KOPT-K1 (cell line): ENCODE measurements around the gene PTTG1IP.

Source experiments
- H3K27ac ChIP-seq: fragments of 200-600 bp; sonication (generic); 2 replicates; pipeline ENCODE4 v1.5.1; 2016; ENCODE audit warnings: antibody characterized with exemption, mild to moderate bottlenecking, low read depth, low read length; ENCODE audit not compliant: poor library complexity, severe bottlenecking
- H3K36me3 ChIP-seq: fragments of 200-600 bp; sonication (generic); 2 replicates; pipeline ENCODE4 v1.5.1; 2017; ENCODE audit warnings: antibody characterized with exemption, mild to moderate bottlenecking, low read length, moderate library complexity; ENCODE audit not compliant: insufficient read depth
- H3K9me3 ChIP-seq: fragments of 200-600 bp; sonication (generic); 2 replicates; pipeline ENCODE4 v1.5.1; 2017; ENCODE audit warnings: antibody characterized with exemption, low read length, mild to moderate bottlenecking; ENCODE audit not compliant: insufficient read depth, poor library complexity, severe bottlenecking

The PTTG1IP gene

GRCh38 chr21:44903050-44903685 lies 29.7 kb upstream of the PTTG1IP start:
- Histone ChIP-seq H3K9me3 (peaks cover 6% of the 10 kb centered on the region), H3K36me3 (peaks cover 94% of the 10 kb centered on the region)

GRCh38 chr21:44902268-44903049 lies 29.0 kb upstream of the PTTG1IP start:
- H3K36me3 ChIP-seq = peaks cover 100% of the 10 kb centered on the region
- H3K27ac ChIP-seq = no peak overlapping the region
- H3K9me3 ChIP-seq = peaks cover 6% of the 10 kb centered on the region

More at GRCh38 chr21:44903050-44903685, 29.7 kb upstream of the PTTG1IP start:
- H3K27ac ChIP-seq = no peak overlapping the region

GRCh38 chr21:44901391-44902074 lies 28.0 kb upstream of the PTTG1IP start:
- Histone ChIP-seq H3K27ac (no peak overlapping the region), H3K9me3 (peaks cover 6% of the 10 kb centered on the region), H3K36me3 (peaks cover 100% of the 10 kb centered on the region)

- Histone ChIP-seq H3K27ac (no peak overlapping the region), H3K36me3 (peaks cover 96% of the 10 kb centered on the region), H3K9me3 (peaks cover 6% of the 10 kb centered on the region)
Observed at GRCh38 chr21:44900559-44901251, 27.2 kb upstream of the PTTG1IP start.

GRCh38 chr21:44899768-44900558 lies 26.5 kb upstream of the PTTG1IP start:
- Histone ChIP-seq H3K9me3 (peaks cover 6% of the 10 kb centered on the region), H3K36me3 (peaks cover 92% of the 10 kb centered on the region)

GRCh38 chr21:44898851-44899767 lies 25.6 kb upstream of the PTTG1IP start:
- peaks cover 6% of the 10 kb centered on the region for H3K9me3 ChIP-seq
- H3K36me3 ChIP-seq = peaks cover 89% of the 10 kb centered on the region
- H3K27ac ChIP-seq = no peak overlapping the region

More at GRCh38 chr21:44899768-44900558, 26.5 kb upstream of the PTTG1IP start:
- H3K27ac ChIP-seq = no peak overlapping the region

GRCh38 chr21:44898011-44898488 lies 24.6 kb upstream of the PTTG1IP start:
- peaks cover 6% of the 10 kb centered on the region for H3K9me3 ChIP-seq
- H3K36me3 ChIP-seq = peaks cover 78% of the 10 kb centered on the region
- no peak overlapping the region for H3K27ac ChIP-seq

- peaks cover 3% of the 10 kb centered on the region for H3K9me3 ChIP-seq
- H3K36me3 ChIP-seq = peaks cover 73% of the 10 kb centered on the region
- H3K27ac ChIP-seq = no peak overlapping the region
Observed at GRCh38 chr21:44897326-44898010, 24.0 kb upstream of the PTTG1IP start.

GRCh38 chr21:44896561-44897286 lies 23.2 kb upstream of the PTTG1IP start:
- Histone ChIP-seq H3K27ac (no peak overlapping the region), H3K9me3 (no peaks in the 10 kb centered on the region), H3K36me3 (peaks cover 69% of the 10 kb centered on the region)

- no peaks in the 10 kb centered on the region for H3K9me3 ChIP-seq
- no peak overlapping the region for H3K27ac ChIP-seq
- peaks cover 68% of the 10 kb centered on the region for H3K36me3 ChIP-seq
Observed at GRCh38 chr21:44895859-44896258, 22.4 kb upstream of the PTTG1IP start.

GRCh38 chr21:44894687-44895302 lies 21.3 kb upstream of the PTTG1IP start:
- Histone ChIP-seq H3K27ac (no peak overlapping the region), H3K36me3 (peaks cover 65% of the 10 kb centered on the region), H3K9me3 (no peaks in the 10 kb centered on the region)

GRCh38 chr21:44893948-44894656 lies 20.6 kb upstream of the PTTG1IP start:
- peaks cover 65% of the 10 kb centered on the region for H3K36me3 ChIP-seq
- H3K9me3 ChIP-seq = no peaks in the 10 kb centered on the region
- H3K27ac ChIP-seq = no peak overlapping the region
